ENCODE measurements around the gene FGFR3.
A peak's percentile ranks its signal among the peaks of the same experiment; 100 is the strongest.

Gene FGFR3

DNA sequence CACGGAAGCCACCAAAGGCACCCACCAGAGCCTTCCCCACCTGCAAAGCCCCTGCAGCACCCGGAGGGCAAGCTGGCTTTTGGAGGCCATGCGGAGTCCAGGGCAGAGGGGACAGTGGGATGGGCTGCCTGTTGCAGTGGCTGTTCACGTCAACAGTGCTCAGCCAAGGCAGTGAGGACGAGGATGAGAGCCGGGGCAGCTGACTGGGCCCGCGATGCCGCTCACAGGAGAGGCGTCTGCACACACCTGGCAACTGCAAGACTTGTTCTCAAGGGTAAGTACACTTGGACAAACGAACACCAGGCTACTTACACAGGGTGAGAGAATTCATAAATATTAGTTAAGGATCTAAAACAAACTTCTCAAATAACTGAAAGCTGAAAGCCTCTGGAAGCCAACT lies 19.6 kb downstream of the FGFR3 start:
- TF ChIP-seq, protein P1, sequence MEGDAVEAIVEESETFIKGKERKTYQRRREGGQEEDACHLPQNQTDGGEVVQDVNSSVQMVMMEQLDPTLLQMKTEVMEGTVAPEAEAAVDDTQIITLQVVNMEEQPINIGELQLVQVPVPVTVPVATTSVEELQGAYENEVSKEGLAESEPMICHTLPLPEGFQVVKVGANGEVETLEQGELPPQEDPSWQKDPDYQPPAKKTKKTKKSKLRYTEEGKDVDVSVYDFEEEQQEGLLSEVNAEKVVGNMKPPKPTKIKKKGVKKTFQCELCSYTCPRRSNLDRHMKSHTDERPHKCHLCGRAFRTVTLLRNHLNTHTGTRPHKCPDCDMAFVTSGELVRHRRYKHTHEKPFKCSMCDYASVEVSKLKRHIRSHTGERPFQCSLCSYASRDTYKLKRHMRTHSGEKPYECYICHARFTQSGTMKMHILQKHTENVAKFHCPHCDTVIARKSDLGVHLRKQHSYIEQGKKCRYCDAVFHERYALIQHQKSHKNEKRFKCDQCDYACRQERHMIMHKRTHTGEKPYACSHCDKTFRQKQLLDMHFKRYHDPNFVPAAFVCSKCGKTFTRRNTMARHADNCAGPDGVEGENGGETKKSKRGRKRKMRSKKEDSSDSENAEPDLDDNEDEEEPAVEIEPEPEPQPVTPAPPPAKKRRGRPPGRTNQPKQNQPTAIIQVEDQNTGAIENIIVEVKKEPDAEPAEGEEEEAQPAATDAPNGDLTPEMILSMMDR (conservative IDR thresholded peaks at IDR 0.05) = no peak
- peak overlapping the region; percentile 31 for H3K27ac ChIP-seq

DNA sequence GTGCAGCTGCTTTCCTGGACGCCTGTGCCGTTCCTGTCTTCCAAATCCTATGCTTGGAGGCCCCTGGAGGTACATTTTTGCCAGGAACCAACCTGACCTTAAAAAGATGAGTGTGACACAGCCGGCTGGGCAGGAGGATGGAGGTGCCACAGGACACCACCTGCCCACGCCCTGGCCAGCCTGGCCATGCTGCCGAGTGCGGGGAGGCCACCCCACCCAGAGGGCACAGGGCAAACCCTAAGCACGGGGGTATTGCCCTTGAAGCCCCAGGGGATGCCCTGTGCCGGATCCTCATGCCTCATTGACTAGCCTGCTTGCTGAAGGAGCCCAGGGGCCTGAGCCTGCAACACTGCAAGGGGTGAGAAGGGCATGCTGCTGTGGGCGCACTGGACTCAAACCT lies 20.1 kb downstream of the FGFR3 start:
- TF ChIP-seq, protein P1 (conservative IDR thresholded peaks at IDR 0.05) = no peak
- H3K27ac ChIP-seq = peak overlapping the region; percentile 31

DNA sequence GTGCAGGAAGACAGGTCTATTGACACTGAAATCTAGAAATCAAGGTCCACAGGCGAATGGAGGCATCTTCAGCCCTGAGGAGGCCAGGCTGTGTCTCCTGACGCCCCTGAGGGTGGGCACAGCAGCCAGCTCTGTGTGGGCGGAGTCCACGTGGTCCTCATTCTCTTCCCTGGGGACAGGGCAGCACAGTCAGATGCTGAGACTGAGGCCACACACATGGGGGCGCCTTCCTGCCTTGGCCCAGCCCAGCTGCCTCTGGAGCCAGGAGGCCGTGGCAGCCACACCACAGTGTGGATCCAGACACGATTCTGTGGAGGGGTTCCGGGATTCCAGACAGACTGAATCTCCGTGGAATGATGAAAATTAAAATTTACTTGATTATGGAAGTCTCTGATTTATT lies 20.8 kb downstream of the FGFR3 start:
- TF ChIP-seq, protein P1 (conservative IDR thresholded peaks at IDR 0.05) = no peak
- no peak overlapping the region for H3K27ac ChIP-seq

DNA sequence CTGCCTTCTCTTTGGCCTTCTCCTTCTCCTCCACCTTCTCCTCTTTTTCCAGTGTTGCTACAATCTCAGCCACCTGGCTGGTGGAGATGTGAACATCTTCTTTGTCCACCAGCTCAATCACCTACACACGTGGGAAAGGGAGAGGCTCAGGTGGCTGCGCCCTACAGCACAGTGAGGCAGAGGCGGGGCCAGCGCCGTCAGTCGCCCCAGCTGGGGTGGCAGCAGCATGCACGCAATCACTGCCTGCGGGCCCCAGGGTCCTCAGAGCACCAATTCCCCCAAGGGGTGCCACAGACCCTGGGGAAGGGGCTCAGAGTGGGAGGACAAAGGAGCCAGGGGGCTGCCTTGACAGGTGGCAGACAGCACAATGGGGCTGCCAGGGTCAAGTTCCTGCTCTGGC lies 21.4 kb downstream of the FGFR3 start:
- H3K27ac ChIP-seq = no peak overlapping the region
- TF ChIP-seq, protein P1 (conservative IDR thresholded peaks at IDR 0.05) = no peak

DNA sequence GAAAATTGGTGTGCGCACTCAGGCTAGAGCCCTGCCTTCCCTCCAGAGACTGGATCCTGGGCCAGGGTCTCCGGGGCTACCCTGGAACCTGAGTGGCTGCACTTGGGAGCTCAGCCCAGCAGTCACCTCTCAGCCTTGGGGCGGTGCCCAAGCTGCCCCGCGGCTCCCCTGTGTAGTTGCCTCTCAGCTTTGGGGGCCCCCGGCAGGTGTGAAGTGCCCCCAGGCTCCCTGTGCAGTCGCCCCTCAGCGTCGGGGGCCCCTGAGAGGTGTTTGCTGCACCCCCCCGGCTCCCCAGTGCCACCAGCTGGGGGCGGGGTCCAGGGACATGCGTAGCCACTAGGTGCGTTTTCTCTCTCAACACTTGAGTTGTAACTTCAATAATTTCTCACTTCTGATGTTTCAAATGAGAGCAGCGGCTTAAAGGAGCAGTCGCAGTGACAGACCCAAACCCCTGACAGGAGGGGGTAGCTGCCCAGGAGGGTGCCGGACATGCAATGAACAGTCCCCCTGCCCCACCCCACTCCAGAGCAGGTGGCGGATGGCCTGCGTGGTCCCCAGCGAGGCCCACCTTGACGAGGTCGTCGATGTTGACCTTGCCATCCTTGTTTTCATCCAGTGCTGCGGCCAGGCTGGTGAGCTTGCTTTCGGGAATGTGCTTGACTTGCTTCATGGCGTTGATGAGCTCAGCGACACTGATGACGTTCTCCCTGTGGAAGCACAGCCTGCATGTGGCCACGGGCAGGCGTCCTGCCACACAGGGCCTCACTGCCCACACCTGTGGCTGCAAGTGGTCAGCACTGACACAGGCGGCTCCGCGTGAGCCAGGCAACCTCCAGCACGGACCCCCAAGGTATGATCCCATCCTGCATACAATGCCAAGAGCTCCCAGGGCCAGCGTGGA lies 22.3 kb downstream of the FGFR3 start:
- TF ChIP-seq, protein P1 (conservative IDR thresholded peaks at IDR 0.05) = no peak
- H3K27ac ChIP-seq = no peak overlapping the region

DNA sequence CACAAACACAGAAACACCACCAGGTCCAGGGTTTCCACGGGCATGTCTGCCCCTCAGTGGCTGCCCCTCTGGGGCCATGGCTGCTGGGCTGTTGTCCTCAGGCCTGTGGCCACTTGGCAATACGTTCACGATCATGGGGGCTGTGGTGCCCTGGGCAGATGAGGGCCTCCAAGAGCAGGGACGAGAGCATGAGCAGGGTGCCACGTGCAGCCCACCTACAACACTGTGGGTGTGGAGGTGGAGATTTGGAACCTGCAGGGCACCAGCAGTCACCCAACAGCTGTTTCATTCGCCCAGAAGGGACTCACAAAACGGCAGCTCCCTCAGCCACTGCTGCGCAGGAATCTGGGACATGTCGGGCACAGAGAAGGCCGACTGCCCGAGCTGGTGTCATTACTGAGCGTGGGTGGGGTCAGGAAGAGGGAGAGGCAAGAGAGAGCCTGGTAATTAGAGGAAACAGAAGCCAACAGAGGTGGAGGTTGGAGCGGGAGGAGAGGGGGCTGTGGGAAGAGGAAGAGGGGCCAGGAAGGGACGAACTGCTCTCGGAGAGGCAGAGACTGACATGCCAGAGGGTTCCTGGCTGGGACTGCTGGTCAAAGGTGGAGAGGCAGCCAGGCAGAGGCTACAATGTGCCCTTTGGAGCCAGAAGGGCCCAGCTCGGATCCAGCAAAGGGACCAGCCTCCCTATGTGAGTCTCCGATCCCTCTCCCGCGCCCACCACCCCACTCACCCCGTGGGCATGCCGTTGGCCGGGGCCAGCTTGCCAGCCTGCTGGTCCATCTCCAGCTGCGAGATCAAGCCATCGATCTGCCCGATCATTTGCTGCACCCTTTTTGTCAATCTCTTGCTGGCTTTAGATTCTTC lies 23.1 kb downstream of the FGFR3 start:
- H3K27ac ChIP-seq = no peak overlapping the region
- TF ChIP-seq, protein P1 (conservative IDR thresholded peaks at IDR 0.05) = no peak

DNA sequence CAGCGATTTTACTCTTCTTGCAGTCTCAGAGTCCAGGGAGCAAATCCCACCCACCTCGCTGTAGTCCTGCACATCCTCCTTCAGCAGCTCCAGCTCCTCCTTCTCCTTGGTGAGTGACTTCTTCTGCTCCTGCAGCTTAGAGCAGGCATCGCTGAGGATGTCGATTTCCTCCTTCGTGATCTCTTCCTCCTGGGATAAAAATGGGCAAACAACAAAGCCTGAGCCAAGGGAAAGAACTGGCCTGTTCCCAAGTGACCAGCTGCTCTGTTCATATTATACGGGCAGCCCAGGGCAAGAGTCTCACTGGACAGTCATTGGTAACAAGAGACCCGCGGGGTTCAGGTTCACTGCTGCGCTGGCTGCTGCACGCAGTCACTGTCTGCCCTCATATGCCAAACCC lies 26.2 kb downstream of the FGFR3 start:
- TF ChIP-seq, protein P1 (conservative IDR thresholded peaks at IDR 0.05) = no peak
- H3K27ac ChIP-seq = peak overlapping the region; percentile 68

All from VCaP (cell line).